GM18951 (cell line): ENCODE measurements around the gene SEMA5A.

ENCODE experiments used
- POLR2A ChIP-seq: IDR thresholded peaks from 4 replicates; pipeline ENCODE4 v1.6.1; 2011; ENCODE audit warnings: mild to moderate bottlenecking; ENCODE audit not compliant: insufficient read length, insufficient read depth; ENCODE audit errors: extremely low read depth
- in situ Hi-C: fragments of 300-500 bp; cut with MboI; formaldehyde crosslinking; loops from one replicate; pipeline ENCODE4 v1.12.0; 2022; ENCODE audit warnings: low sequenced_read_pairs, mixed read lengths, inconsistent platforms; ENCODE audit not compliant: unreplicated experiment

The SEMA5A gene

DNA sequence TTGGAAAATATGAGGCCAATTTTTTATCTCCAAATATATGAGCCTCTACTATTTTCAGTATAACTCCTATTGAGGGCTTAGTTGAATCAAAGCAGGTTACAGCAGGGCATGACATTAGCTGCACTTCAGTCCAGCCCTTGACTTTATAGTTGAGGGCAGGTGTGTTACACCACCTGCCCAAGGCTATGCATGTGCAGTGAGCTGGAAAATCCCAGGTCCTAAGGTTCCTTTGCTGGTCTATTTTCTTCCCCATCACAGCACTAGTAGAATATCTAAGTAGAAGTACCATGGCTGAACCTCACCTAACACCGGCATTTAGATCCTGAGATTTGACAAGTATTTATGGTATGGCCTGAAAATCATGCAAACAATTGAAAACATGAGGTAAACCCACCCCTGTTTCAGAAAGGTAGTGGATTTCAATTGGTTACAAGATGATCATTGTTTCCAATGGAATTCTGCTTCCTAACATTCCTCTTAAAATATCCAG, 201.1 kb downstream of the SEMA5A start:
- in situ Hi-C loops, result no loop called here

DNA sequence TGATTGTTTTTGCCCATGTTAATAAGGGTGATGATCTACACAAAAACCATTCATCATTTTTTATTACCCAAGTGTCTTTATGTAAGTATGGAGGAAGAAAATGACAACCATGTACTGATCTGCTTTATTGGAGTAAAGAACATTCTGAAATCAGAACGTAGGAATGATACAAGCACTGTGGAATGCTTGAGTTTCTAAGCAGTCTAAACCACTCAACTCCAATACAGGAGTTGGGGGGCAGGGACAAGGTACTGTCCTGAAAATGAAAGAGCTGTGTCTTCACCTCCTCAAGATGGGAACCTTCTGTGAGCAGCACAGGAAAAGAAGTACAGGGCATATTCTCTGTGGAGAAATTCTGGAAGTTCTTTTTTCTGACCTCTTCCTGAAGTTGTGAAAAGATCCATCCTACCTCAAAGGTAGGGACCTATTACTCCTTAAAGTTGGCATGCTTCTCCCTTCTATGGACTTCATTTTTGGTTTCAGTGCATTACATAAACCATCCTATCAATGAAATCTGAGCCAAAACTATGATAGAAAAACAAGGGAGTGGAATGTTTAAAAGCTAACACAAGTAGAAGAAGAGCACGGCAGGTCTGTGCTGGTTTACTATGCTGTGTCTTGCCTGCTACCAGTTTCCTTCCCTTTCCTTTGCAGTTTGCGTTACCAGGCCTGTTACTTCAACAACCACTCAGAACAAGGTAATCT, 202.6 kb downstream of the SEMA5A start:
- TF ChIP-seq POLR2A, result no peak
- in situ Hi-C loops, result no loop called here

More for the DNA sequence above, 201.1 kb downstream of the SEMA5A start:
- TF ChIP-seq POLR2A, result no peak

DNA sequence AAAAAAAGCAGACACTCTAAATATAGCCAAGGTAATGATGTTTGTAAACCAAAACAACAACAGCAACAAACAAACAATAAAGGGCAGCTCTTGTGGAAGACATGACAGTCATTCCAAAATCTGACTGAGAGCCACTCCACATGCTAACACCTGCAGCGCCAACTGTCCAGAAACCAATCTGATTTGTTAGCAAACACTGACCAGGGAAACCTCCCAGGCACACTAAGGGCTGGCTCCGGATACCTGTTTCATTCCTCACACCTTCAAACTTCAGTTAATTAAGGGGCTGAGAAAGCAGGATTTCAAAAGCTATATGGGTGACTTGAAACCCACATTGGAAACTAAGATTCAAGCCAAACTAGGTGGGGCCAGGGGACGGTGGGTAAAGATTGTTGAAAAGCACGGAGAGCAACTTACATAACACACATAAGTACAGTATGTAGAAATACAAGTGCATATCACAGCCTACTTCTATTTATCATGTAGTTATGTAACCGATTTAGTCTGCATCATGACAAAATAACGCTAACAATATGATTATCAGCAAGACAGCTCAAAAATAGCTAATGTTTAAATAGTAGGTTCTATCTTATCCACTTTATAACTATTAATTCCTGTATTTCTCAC, 203.6 kb downstream of the SEMA5A start:
- in situ Hi-C loops, result no loop called here
- TF ChIP-seq POLR2A, result no peak

DNA sequence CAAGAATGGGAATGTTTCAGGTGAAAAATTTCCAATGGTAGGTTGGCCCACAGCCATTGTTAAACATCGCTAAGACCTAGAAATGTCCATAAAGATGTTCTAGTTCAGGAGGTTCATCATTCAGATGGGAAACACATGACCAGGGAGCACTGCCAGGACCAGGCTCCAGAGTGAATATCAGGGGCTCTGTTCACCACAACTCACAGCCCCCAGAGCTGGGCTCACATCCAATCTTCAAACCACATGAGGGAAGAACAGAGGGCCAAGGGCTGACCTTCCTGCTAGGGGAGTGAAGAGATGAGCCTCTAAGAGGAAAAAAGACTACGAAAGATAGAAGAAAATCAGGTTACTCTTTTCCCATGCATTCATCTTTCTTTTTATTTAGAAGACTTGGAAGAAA, 205.8 kb downstream of the SEMA5A start:
- in situ Hi-C loops, result no loop called here
- no peak for TF ChIP-seq POLR2A

DNA sequence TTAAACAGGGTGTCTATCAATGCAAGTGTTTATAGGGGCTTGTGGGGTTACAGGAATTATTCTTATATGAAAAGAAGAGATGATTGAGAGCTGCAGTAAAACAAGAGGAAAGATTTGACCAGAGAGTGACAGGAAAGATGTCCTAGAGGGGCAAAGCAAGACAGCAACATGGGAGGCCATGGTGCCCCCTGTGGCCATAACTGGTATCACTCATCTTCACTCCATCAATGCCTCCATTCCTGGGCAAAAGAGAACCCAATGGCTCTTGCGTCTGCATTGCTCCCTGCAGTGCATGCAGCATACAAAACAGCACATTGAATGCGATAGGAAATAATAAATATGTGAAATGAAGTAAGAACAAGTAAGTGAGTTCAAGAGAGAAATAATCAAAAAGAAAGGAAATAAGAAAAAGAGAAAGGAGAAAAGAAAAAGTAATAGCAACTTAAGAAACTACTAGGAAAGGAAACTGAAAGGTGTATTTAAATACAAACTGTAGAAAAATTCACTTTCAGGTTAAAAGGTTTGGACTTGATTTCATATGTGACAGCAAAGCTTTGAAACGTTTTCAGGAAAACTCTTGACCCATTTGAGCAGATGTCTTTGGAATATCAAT, 206.6 kb downstream of the SEMA5A start:
- in situ Hi-C loops, result no loop called here
- no peak for TF ChIP-seq POLR2A

DNA sequence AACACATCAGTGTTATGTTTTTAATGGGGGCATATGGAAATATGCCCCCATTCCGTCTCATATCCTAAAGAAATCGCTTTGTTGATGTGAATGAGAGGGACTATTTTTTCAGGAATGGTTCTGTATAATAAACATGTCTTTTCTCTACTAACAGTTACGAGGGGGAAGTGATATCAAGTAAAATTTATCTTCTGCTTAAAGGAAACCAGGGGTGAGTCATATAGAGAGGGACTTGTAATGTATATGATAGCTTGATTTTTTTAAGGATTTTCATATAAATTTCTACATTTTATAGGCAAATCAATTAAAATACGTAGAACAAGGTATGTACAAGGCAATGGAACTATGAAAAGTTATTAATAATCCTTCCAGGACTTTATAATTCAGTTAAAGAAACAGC, 207.1 kb downstream of the SEMA5A start:
- no peak for TF ChIP-seq POLR2A
- in situ Hi-C loops, result no loop called here

DNA sequence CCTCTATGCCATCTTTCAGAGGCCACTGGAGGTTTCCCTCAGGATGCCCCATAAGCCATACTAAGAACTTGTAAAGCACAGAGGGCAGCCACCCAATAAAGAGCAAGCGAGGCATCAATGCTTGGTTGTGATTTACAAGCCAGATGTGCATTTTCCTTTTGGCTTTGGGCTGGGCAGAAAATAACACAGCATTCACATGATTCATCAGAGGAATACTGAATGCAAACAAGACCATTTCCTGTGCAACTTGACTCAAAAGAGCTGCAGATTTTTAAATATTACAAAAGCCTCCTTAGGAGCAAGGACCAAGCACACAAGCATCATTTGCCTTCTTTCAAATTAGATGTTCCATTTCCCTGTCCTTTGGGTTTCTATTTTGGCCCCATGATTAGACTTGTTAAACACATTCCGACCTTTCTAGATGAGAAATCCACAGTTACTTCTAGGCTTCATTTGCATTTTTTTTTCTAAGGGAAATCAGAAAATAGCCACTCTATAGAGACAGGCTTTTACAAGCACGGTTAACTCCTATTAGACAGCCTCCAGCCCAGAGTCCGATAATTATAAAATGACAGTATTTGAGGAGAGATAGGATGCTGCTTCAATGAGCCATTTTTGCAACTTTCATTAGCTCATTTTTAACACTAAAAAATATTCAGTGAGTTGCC, 207.8 kb downstream of the SEMA5A start:
- in situ Hi-C loops, result no loop called here

DNA sequence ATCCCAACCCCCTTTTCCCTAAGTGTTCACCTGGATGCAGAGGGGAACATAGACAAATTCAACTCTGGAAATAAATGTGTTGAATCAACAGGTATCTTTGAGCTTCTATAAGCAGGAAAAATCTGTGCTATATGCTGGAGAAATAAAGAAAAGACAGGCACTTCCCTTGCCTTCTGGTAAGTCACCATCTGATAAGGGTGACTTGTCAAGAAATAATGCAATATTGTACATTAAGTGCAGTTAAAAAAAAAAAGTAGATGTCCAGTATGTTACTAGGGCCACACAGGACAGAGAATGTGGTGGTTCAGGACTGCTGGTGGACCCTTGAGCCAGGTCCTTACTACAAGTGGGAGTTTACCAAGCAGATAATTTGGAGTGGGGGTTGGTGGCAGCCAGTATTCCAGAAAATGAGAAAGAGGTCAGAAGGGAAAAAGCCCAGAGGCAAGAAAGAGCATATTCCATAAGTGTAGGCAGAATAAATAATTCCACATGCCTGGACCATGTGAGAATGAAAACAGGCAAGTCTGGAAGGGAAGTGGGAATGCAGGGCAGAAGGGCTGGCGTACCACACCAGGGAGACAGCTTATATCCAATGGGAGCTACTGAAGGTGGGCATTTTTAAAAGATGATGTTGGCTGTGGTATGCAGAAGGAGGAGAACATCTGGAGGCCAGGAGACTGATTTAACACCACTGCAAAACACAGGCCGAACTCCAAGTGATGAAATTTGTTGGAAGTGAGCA, 209.9 kb downstream of the SEMA5A start:
- in situ Hi-C loops, result no loop called here
- no peak for TF ChIP-seq POLR2A

More for the DNA sequence above, 207.8 kb downstream of the SEMA5A start:
- TF ChIP-seq POLR2A, result no peak

DNA sequence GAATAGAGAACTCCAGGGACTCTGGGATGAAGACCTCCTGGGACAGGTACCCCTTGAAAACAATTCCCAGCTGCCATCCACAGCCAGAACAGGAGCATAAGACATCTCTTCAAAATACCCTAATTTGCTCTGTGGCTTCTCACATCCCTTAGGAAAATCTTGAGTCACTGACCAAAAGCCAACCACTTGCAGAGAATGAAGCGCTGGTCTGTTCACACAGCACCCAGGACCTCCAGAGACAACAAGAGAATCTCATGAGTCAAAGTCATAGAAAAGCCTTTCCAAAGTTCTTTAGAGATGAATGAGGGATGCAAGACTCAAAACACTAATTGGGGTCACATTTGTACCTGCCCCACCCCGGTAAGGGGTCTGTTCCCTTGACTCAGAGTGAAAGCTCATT, 210.6 kb downstream of the SEMA5A start:
- no peak for TF ChIP-seq POLR2A
- in situ Hi-C loops, result no loop called here

DNA sequence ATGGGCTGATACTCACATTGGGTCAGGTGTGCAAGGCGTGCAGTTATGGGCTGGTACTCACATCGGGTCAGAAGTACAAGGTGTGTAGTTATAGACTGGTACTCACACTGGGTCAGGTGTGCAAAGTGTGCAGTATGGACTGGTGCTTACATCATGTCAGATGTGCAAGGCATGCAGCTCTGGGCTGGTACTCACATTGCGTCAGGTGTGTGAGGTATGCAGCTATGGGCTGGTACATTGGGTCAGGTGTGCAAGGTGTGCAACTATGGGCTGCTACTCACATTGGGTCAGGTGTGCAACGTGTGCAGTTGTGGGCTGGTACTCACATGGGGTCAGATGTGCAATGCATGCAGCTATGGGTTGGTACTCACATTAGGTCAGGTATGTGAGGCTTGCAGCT, 213.8 kb downstream of the SEMA5A start:
- in situ Hi-C loops, result no loop called here

DNA sequence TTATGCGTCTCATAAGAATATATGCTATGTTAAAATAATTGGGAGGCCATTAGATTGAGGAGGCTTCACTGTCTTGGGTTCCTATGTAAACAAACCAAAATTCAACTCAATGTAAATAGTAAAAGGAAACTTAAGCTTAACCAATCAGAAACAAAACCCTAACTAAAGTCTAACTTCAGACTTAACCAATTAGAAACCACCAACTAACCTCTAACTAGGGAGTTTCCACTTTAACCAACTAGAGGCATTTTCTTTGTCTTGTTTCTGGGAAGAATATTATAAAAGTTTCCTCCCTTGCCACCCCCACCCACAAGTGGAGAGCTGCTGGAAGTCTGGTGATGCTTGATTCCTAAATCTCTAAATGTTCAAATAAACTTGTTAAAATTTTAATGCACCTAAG, 214.5 kb downstream of the SEMA5A start:
- in situ Hi-C loops, result no loop called here
- no peak for TF ChIP-seq POLR2A

More for the DNA sequence above, 213.8 kb downstream of the SEMA5A start:
- no peak for TF ChIP-seq POLR2A

DNA sequence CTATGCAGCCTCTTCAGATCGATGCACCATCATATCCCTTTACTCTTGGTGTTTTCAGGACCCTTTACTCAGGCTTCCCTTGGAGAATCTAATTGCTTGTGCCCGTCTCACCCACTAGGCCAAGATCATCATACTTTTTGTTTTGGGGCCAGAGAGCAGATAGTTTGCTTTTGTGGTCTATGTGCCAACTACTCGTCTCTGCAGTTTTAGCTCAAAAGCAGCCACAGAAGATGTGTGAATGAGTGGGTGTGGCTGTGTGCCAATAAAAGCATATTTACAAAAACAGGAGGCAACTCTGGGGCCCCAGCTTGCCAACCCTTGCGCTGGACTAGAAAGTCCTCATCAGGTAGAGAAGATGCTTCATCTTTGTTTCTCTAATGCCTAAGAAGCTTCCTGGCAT, 216.8 kb downstream of the SEMA5A start:
- TF ChIP-seq POLR2A, result no peak
- in situ Hi-C loops, result no loop called here

DNA sequence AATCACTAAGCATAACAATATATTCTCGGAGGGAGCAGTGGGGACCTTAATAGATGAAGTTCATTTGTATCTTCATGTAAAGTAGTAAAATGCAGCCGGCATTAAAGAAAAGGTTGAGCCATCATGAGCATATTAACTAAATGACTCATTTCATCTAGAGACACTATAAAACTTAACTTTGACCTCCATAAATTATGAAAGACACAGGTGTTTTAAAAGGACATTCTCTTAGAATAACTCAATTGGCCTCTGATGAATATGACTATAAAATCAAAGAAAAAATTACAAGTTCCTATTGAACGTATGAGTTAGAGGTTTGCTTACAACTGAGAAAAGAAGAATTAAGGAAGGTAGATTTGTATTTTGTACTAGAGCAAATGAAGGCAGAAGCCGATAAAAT, 220.3 kb downstream of the SEMA5A start:
- in situ Hi-C loops, result no loop called here
- no peak for TF ChIP-seq POLR2A
